Measurements from ENCODE around the gene PRND. TPM values are rescaled to one million over a fixed set of nuclear protein-coding genes. Genes with fewer than 3 reads are reported as not detected.

The PRND gene
- total and polyA plus RNA-seq, 2 of the 4 experiments (the other 2 are of a cell fraction), result not detected

DNA sequence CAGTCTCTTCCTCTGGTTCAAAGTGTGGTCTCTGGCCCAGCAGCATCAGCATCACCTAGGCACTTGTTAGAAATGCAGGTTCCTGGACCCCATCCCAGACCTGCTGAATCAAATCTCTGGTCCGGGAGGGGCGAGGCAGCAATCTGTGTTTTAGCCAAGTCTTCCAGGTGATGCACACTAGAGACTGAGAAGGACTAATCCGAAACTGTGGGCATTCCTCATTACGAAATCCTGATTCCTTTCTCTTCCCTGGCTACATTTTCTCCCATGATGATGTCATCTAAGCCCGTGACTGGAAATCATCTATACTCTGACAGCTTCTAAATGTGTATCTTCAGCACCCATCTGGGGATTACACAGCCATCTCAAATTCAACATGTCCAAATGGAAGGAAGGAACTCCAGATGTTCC, 39.7 kb upstream of the PRND start:
- H3K23ac ChIP-seq (ENCODE audit: low read depth, low read length), result no peak overlapping the region
- no peak for ATAC-seq (ENCODE audit: low read depth)
- H4K91ac ChIP-seq (ENCODE audit: insufficient read depth, low read depth, low read length), result no peak overlapping the region
- no peaks in the 10 kb centered on the region for H3K36me3 ChIP-seq (ENCODE audit: control insufficient read depth, insufficient read depth, low read length)
- no peak overlapping the region for H4K5ac ChIP-seq (ENCODE audit: low read depth, low read length)
- H3K4me1 ChIP-seq (ENCODE audit: control insufficient read depth, insufficient read depth, low read length), result peaks cover 7% of the 10 kb centered on the region
- peaks cover 0 to 8% of the 10 kb centered on the region in 2 experiments; a peak in 2 of 4 replicates for H3K79me1 ChIP-seq (ENCODE audit: low read depth in 1 of 2, low read length in 2 of 2)
- no peak overlapping the region for H2BK5ac ChIP-seq (ENCODE audit: low read depth, low read length, poor library complexity, severe bottlenecking)
- H2AFZ ChIP-seq (replicated peaks; ENCODE audit: low read length, poor library complexity), result no peak overlapping the region
- no peak overlapping the region for H3K9ac ChIP-seq (ENCODE audit: low read depth, low read length)
- H4K8ac ChIP-seq (ENCODE audit: low read depth in 2 of 2, low read length in 2 of 2), result no peak overlapping the region
- in situ Hi-C loops (cut with MboI; ENCODE audit: low sequenced_read_pairs), result no loop called here
- peak; percentile 68 for DNase-seq
- H3K4me3 ChIP-seq (ENCODE audit: insufficient read depth, low read depth, low read length), result no peak overlapping the region
- H2BK20ac ChIP-seq (ENCODE audit: low read depth, low read length), result no peak overlapping the region
- 77% methylated on average over 2 of the region's 5 CpGs; no CpG with 5 or more reads in 1 of the 2 experiments for WGBS, 2 experiments (ENCODE audit: extremely low coverage in 2 of 2, insufficient read length in 1 of 2)
- H3K14ac ChIP-seq (replicated peaks; ENCODE audit: low read depth, low read length), result no peak overlapping the region
- ChIA-PET CTCF (no interaction called here), POLR2A (ENCODE audit: unreplicated experiment) (no interaction called here)
- H2BK120ac ChIP-seq (ENCODE audit: low read depth, low read length), result no peak overlapping the region
- TF ChIP-seq CEBPB (IDR thresholded peaks at IDR 0.05; ENCODE audit: low read depth, low read length) (peak; percentile 65), CHD1 (IDR thresholded peaks at IDR 0.05; ENCODE audit: low read depth, low read length) (no peak)
- no peak overlapping the region for H3K4ac ChIP-seq (ENCODE audit: low read depth, low read length)
- H2AK5ac ChIP-seq (ENCODE audit: low read depth, low read length), result no peak overlapping the region
- no TSS peak for BruUV-seq (replicated peaks)
- no peaks in the 10 kb centered on the region; the same call in 1 of the 2 replicates for H4K20me1 ChIP-seq (ENCODE audit: insufficient read depth, low read length)
- no peak overlapping the region for H3K18ac ChIP-seq (ENCODE audit: low read depth, low read length)
- H3K9me1 ChIP-seq (ENCODE audit: insufficient read depth, low read length), result peaks cover 9% of the 10 kb centered on the region; the same call in 1 of the 2 replicates
- H2AK9ac ChIP-seq (replicated peaks; ENCODE audit: low read depth, low read length, poor library complexity), result peak overlapping the region; percentile 2
- no peak overlapping the region for H3K56ac ChIP-seq (ENCODE audit: extremely low read depth, insufficient read depth, low read length)
- peaks cover 14% of the 10 kb centered on the region for H3K27me3 ChIP-seq (ENCODE audit: control insufficient read depth, insufficient read depth, low read length)
- no peaks in the 10 kb centered on the region for H3K9me3 ChIP-seq (ENCODE audit: control insufficient read depth, insufficient read depth, low read length)
- no peak overlapping the region for H3K4me2 ChIP-seq (ENCODE audit: low read depth, low read length)
- no peak overlapping the region for H2BK15ac ChIP-seq (ENCODE audit: low read depth, low read length)
- dilution Hi-C loops (cut with HindIII; ENCODE audit: low sequenced_read_pairs, unreplicated experiment), result no loop called here
- intact Hi-C loops (cut with micrococcal nuclease), result no loop called here
- H3K27ac ChIP-seq (ENCODE audit: insufficient read depth, low read length), result no peak overlapping the region

All from IMR-90 (cell line).